ENCODE data around the gene GRIK4.
A peak's percentile ranks its signal among the peaks of the same experiment; 100 is the strongest.

Gene GRIK4

DNA sequence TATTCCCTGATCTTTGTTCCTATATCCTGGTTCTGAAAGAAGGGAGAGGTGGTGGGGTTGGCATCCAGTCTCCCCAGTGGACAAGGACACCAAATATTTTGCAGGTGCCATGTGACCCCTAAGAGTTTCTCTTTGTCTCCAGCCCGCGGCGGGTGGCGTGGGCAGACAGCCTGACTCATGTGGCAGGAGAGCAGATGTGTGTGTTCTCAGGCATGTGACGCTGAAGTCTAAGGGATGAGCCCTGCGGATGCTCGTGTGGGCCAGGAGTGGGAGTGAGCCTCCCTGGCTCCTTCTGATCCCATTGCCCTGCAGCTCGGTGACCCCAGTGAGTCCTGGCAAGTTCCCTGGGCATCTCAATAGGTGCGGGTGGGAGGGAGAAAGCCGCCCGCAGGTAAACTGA, 417.5 kb downstream of the GRIK4 start:
- H3K4me1 ChIP-seq (ENCODE audit: insufficient read depth, poor library complexity, severe bottlenecking), result no peaks in the 10 kb centered on the region
- no peaks in the 10 kb centered on the region for H3K36me3 ChIP-seq (ENCODE audit: low read depth)
- TF ChIP-seq, protein P1, sequence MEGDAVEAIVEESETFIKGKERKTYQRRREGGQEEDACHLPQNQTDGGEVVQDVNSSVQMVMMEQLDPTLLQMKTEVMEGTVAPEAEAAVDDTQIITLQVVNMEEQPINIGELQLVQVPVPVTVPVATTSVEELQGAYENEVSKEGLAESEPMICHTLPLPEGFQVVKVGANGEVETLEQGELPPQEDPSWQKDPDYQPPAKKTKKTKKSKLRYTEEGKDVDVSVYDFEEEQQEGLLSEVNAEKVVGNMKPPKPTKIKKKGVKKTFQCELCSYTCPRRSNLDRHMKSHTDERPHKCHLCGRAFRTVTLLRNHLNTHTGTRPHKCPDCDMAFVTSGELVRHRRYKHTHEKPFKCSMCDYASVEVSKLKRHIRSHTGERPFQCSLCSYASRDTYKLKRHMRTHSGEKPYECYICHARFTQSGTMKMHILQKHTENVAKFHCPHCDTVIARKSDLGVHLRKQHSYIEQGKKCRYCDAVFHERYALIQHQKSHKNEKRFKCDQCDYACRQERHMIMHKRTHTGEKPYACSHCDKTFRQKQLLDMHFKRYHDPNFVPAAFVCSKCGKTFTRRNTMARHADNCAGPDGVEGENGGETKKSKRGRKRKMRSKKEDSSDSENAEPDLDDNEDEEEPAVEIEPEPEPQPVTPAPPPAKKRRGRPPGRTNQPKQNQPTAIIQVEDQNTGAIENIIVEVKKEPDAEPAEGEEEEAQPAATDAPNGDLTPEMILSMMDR (IDR thresholded peaks at IDR 0.05; ENCODE audit: poor library complexity, severe bottlenecking), result no peak
- no peak for ATAC-seq (ENCODE audit: low read depth)
- no peaks in the 10 kb centered on the region for H3K27me3 ChIP-seq (ENCODE audit: insufficient read depth, poor library complexity, severe bottlenecking)
- H3K9me3 ChIP-seq (ENCODE audit: severe bottlenecking), result no peaks in the 10 kb centered on the region
- no peak overlapping the region for H3K27ac ChIP-seq (ENCODE audit: poor library complexity, severe bottlenecking)
- DNase-seq (ENCODE audit: low spot score), result no peak
- H3K4me3 ChIP-seq (ENCODE audit: severe bottlenecking), result no peak overlapping the region

DNA sequence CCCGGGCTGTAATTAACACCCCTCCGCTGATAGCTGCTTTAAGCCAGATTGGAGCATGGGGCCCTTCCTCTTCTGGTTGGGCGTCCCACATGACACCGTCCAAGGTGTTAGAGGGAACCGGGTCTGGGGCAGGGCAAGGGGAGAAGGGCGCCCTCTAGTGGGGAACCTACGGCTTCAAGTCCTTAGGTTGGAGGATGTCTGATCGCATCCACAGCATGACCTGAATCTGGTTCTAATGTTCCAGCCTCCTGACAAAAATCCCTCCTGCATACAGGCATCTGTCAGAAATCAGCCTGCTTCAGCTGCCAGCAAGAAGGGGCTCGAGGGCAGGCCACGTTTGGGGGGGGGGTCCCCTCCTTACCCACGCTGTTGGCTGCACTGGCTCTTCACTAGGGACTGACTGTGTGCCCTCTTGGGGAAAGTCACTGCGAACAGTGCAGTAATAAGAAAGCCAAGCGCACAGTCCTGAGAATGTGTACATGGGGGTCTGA, 418.2 kb downstream of the GRIK4 start:
- Histone ChIP-seq H3K27ac (ENCODE audit: poor library complexity, severe bottlenecking) (no peak overlapping the region), H3K4me3 (ENCODE audit: severe bottlenecking) (no peak overlapping the region), H3K4me1 (ENCODE audit: insufficient read depth, poor library complexity, severe bottlenecking) (no peaks in the 10 kb centered on the region), H3K27me3 (ENCODE audit: insufficient read depth, poor library complexity, severe bottlenecking) (no peaks in the 10 kb centered on the region), H3K9me3 (ENCODE audit: severe bottlenecking) (no peaks in the 10 kb centered on the region), H3K36me3 (ENCODE audit: low read depth) (no peaks in the 10 kb centered on the region)
- TF ChIP-seq, protein P1 (IDR thresholded peaks at IDR 0.05; ENCODE audit: poor library complexity, severe bottlenecking), result peak; percentile 50
- peak; percentile 38; the same call in 2 of the 3 replicates for ATAC-seq (ENCODE audit: low read depth)
- no peak for DNase-seq (ENCODE audit: low spot score)

DNA sequence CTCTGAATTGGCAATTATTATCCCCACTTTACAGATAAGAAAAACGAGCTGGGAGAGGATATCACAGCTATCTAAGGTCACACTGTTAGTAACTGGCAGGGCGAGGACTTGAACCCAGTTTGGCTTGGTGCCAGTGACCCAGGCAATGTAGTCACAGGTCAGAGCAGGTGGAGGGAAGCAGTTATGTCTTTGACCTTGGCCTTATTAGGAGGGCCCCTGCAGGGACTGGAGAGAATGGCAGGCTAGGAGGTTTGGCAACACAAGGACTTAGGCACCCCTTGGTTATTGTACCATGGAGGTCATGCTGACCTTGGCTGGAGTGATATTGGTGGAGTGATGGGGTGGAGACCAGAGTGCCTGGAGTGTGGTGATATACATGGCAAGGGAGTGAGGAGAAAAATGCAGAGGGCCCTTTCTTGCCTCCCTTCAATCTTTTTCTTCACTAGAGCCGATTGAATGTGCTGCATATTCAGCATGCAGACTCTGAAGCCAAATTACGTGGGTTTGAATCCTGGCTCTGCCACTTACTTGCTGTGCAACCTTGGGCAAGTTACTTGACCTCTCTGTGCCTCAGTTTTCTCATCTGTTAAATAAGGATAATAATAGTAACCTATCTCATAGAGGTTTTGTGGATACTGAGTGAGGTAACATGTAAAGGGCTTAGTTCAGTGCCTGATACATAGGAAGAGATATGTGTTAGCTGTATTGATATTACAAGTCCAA, 419.7 kb downstream of the GRIK4 start:
- DNase-seq (ENCODE audit: low spot score) (no peak), ATAC-seq (ENCODE audit: low read depth) (no peak)
- no peaks in the 10 kb centered on the region for H3K36me3 ChIP-seq (ENCODE audit: low read depth)
- H3K27me3 ChIP-seq (ENCODE audit: insufficient read depth, poor library complexity, severe bottlenecking), result no peaks in the 10 kb centered on the region
- no peaks in the 10 kb centered on the region for H3K9me3 ChIP-seq (ENCODE audit: severe bottlenecking)
- TF ChIP-seq, protein P1 (IDR thresholded peaks at IDR 0.05; ENCODE audit: poor library complexity, severe bottlenecking), result no peak
- no peaks in the 10 kb centered on the region for H3K4me1 ChIP-seq (ENCODE audit: insufficient read depth, poor library complexity, severe bottlenecking)
- no peak overlapping the region for H3K27ac ChIP-seq (ENCODE audit: poor library complexity, severe bottlenecking)
- no peak overlapping the region for H3K4me3 ChIP-seq (ENCODE audit: severe bottlenecking)

DNA sequence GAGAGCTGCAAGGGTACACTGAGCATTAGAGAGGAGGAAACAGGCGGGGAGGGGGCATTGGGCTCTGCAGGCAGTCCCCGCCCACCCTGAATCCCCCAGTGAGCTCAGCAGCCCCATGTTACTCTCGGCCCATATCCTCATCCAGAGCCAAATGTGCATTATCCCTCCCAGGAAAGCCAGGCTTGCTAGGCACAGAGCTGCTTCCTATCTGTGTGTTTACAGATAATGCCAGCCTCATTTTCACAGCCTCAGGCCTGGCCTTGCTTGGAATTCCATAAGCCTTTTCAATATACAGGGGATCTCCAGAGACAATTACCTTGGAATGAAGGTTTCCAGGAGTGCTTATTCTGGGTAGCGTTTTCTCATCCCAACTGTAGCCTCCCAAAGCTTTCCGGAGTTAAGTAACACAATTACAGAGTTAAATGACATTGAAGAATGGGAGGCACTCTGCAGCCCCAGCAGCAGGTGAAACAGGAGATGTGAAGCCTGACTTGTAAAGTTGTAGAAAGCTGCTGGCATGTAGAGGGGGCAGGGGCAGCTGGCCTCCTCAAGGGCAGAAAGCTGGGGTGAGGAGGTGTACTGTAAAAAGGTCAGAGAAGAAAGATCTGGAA, 420.9 kb downstream of the GRIK4 start:
- Histone ChIP-seq H3K4me3 (ENCODE audit: severe bottlenecking) (no peak overlapping the region), H3K27me3 (ENCODE audit: insufficient read depth, poor library complexity, severe bottlenecking) (peaks cover 5% of the 10 kb centered on the region), H3K36me3 (ENCODE audit: low read depth) (no peaks in the 10 kb centered on the region), H3K27ac (ENCODE audit: poor library complexity, severe bottlenecking) (no peak overlapping the region), H3K9me3 (ENCODE audit: severe bottlenecking) (no peaks in the 10 kb centered on the region), H3K4me1 (ENCODE audit: insufficient read depth, poor library complexity, severe bottlenecking) (no peaks in the 10 kb centered on the region)
- no peak for ATAC-seq (ENCODE audit: low read depth)
- TF ChIP-seq, protein P1 (IDR thresholded peaks at IDR 0.05; ENCODE audit: poor library complexity, severe bottlenecking), result no peak
- DNase-seq (ENCODE audit: low spot score), result no peak

DNA sequence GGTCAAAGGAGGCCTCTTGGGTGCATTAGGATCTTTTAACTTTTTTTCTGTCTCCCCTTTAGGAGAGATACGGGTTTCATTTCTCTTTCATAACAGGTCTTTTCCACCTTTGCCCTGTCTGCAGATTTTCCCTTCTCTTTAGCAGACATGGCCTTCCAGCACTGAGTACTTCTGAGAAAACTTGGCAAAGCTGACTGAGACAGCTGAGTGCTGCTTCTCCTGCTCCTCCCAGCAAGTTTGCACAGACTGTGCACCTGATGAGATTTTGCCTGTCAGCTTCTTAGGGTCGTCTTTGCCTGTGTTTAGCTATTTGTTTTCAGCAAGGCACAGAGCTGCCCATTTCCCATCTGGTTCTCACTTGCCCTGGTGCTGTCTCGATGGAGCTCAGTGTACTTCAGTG, 424.8 kb downstream of the GRIK4 start:
- Histone ChIP-seq H3K27me3 (ENCODE audit: insufficient read depth, poor library complexity, severe bottlenecking) (peaks cover 6% of the 10 kb centered on the region), H3K36me3 (ENCODE audit: low read depth) (no peaks in the 10 kb centered on the region), H3K27ac (ENCODE audit: poor library complexity, severe bottlenecking) (no peak overlapping the region), H3K4me3 (ENCODE audit: severe bottlenecking) (no peak overlapping the region), H3K4me1 (ENCODE audit: insufficient read depth, poor library complexity, severe bottlenecking) (no peaks in the 10 kb centered on the region), H3K9me3 (ENCODE audit: severe bottlenecking) (no peaks in the 10 kb centered on the region)
- no peak for DNase-seq (ENCODE audit: low spot score)
- no peak for ATAC-seq (ENCODE audit: low read depth)
- TF ChIP-seq, protein P1 (IDR thresholded peaks at IDR 0.05; ENCODE audit: poor library complexity, severe bottlenecking), result no peak

All from RWPE2 (cell line).